GM23248 (cell line): ENCODE measurements around the gene KIF2C.

Experiments used
- EZH2 ChIP-seq: fragments of 200-600 bp; sonication (generic); IDR thresholded peaks from 2 replicates; pipeline ENCODE4 v1.6.1; 2018; ENCODE audit warnings: antibody characterized with exemption, mild to moderate bottlenecking; ENCODE audit not compliant: insufficient read depth, poor library complexity, severe bottlenecking
- EZH2phosphoT487 ChIP-seq: fragments of 200-600 bp; sonication (generic); IDR thresholded peaks from 2 replicates; pipeline ENCODE4 v1.6.1; 2018; ENCODE audit warnings: antibody characterized with exemption, moderate library complexity, mild to moderate bottlenecking, low read depth; ENCODE audit not compliant: insufficient read depth

DNA sequence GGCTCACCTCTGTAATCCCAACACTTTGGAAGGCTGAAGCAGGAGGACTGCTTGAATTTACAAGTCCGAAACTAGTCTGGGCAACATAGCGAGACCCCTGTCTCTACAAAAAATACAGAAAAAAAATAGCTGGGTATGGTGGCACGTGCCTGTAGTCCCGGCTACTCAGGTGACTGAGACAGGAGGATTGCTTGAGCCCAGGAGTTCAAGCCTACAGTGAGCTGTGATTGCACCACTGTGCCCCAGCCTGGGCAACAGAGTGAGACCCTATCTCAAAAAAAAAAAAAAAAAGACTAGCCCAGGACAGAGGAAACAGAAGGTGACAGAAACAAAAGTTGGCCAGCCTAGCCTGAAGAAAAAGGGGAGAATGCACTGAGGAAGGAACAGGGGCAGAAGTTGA lies 44.0 kb upstream of the KIF2C start:
- no peak for TF ChIP-seq EZH2phosphoT487
- no peak for TF ChIP-seq EZH2
